Measurements from ENCODE around the gene PDCD2L. TPM values are rescaled to one million over a fixed set of nuclear protein-coding genes. Genes with fewer than 3 reads are reported as not detected.

PDCD2L gene
- total RNA-seq, 6 experiments from 2014 or later = 8.8 to 13.3 (median 12.0) TPM

DNA sequence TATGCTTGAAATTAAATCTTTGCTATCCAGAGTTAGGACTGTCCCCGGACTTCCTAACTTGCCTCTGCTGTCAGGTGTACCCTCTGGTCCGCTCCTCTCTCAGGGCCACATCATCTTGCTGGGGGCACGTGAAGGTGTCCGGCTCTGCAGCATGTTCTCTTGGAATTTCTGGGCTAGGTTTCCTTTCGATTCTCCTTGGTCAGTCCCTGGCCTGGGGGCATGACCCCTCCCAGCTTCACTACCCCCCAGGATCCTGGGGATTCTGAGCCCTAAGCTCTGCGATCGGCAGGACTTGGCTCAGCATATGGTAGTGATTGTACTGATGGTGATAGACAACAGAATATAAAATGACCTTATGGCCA lies 44.3 kb upstream of the PDCD2L start:
- peak overlapping the region; percentile 89; the same call in 1 of the 2 replicates for H3K27ac Mint-ChIP-seq
- peaks cover 26% of the 10 kb centered on the region for H3K4me1 Mint-ChIP-seq (ENCODE audit: low read depth)
- no peaks in the 10 kb centered on the region for H3K9me3 Mint-ChIP-seq
- H3K4me3 Mint-ChIP-seq = peak overlapping the region; percentile 83
- DNase-seq = no peak
- H3K36me3 Mint-ChIP-seq (ENCODE audit: low read depth) = no peaks in the 10 kb centered on the region
- H3K27me3 Mint-ChIP-seq (ENCODE audit: insufficient read depth) = no peaks in the 10 kb centered on the region; the same call in 1 of the 2 replicates
- TF ChIP-seq, protein P1, sequence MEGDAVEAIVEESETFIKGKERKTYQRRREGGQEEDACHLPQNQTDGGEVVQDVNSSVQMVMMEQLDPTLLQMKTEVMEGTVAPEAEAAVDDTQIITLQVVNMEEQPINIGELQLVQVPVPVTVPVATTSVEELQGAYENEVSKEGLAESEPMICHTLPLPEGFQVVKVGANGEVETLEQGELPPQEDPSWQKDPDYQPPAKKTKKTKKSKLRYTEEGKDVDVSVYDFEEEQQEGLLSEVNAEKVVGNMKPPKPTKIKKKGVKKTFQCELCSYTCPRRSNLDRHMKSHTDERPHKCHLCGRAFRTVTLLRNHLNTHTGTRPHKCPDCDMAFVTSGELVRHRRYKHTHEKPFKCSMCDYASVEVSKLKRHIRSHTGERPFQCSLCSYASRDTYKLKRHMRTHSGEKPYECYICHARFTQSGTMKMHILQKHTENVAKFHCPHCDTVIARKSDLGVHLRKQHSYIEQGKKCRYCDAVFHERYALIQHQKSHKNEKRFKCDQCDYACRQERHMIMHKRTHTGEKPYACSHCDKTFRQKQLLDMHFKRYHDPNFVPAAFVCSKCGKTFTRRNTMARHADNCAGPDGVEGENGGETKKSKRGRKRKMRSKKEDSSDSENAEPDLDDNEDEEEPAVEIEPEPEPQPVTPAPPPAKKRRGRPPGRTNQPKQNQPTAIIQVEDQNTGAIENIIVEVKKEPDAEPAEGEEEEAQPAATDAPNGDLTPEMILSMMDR (IDR thresholded peaks at IDR 0.05) = no peak

DNA sequence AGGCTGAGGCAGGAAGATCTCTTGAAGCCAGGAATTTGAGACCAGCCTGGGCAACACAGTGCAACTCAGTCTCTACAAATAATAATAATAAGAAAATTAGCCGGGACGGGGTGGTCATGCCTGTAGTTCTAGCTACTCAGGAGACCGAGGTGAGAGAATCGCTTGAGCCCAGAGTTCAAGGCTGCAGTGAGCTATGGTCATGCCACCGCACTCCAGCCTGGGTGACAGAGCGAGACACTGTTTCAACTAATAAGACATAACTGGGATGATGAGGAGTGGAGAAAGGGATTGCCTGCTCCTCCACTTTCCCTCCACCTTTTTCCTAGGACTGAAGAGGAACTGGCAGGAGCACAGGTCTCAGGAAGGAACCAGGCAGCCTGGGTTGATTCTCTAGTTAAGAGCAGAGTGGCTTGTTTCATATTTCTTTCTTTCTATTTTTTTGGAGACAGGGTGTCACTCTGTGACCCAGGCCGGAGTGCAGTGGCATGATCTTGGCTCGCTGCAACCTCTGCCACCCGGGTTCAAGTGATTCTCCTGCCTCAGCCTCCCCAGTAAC lies 43.8 kb upstream of the PDCD2L start:
- H3K4me3 Mint-ChIP-seq = no peak overlapping the region
- peaks cover under 1% of the 10 kb centered on the region; the same call in 1 of the 2 replicates for H3K27me3 Mint-ChIP-seq (ENCODE audit: insufficient read depth)
- no peak for DNase-seq
- TF ChIP-seq, protein P1 (IDR thresholded peaks at IDR 0.05) = no peak
- H3K36me3 Mint-ChIP-seq (ENCODE audit: low read depth) = 0 out of 2 replicates have a peak, but pooled peaks cover under 1% of the 10 kb centered on the region
- H3K4me1 Mint-ChIP-seq (ENCODE audit: low read depth) = peaks cover 27% of the 10 kb centered on the region
- no peaks in the 10 kb centered on the region for H3K9me3 Mint-ChIP-seq
- no peak overlapping the region for H3K27ac Mint-ChIP-seq

DNA sequence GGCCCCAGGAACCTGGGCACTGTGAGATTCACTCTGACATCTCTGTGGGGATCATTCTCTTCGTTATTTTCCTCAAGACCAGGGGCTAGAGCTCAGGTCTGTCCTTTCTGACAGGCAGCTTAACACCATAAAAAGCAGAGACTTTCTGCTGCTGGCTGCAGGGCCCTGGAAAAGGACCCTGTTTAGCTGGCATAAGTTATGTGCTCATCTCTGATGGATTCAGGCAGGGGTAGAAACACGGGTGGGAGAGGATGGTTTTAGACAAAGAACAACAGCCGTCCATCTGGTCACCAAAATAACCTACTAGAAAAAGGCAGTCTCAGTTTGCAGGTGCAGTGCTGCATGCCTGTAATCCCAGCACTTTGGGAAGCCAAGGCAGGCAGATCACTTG lies 41.5 kb upstream of the PDCD2L start:
- Mint-ChIP-seq H3K36me3 (ENCODE audit: low read depth) (peaks cover 15% of the 10 kb centered on the region), H3K4me3 (no peak overlapping the region), H3K4me1 (ENCODE audit: low read depth) (peaks cover 48% of the 10 kb centered on the region), H3K27ac (no peak overlapping the region), H3K27me3 (ENCODE audit: insufficient read depth) (peaks cover 1% of the 10 kb centered on the region; the same call in 1 of the 2 replicates), H3K9me3 (no peaks in the 10 kb centered on the region)
- DNase-seq = no peak
- TF ChIP-seq, protein P1 (IDR thresholded peaks at IDR 0.05) = no peak

DNA sequence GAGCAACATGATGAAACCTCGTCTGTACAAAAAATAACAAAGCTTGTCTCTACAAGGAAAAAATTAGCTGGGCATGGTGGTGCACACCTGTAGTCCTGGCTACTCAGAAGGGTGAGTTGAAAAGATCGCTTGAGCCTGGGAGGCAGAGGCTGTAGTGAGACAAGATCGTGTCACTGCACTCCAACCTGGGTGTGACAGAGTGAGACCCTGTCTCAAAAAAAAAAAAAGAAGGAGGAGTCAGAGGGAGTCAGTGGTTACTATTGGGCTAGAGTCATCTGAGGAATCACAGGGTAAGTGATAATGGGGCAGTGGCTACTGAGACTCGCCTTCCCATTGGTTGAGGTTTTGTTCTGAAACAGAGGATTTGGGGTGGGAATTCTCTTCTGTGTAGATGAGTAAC lies 41.1 kb upstream of the PDCD2L start:
- Mint-ChIP-seq H3K36me3 (ENCODE audit: low read depth) (peaks cover 17% of the 10 kb centered on the region), H3K27ac (no peak overlapping the region), H3K27me3 (ENCODE audit: insufficient read depth) (peaks cover 1% of the 10 kb centered on the region; the same call in 1 of the 2 replicates), H3K9me3 (no peaks in the 10 kb centered on the region), H3K4me3 (no peak overlapping the region), H3K4me1 (ENCODE audit: low read depth) (peaks cover 48% of the 10 kb centered on the region)
- TF ChIP-seq, protein P1 (IDR thresholded peaks at IDR 0.05) = no peak
- no peak for DNase-seq

DNA sequence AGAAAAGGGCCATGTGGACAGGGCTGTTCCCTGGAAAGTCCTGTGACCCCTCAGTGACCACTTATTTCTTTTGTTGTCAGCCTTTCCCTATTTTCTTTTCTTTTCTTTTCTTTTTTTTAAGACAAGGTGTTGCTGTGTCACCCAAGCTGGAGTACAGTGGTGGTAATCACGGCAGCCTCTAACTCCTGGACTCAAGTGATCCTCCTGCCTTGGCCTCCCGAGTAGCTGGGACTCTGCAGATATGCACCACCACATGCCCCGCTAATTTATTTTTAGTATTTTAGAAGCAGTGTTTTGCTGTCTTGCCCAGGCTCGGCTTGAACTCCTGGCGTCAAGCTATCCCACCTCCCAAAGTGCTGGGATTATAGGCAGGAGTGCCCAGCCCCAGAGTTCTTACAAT lies 40.3 kb upstream of the PDCD2L start:
- DNase-seq = no peak
- peaks cover 40% of the 10 kb centered on the region for H3K4me1 Mint-ChIP-seq (ENCODE audit: low read depth)
- H3K36me3 Mint-ChIP-seq (ENCODE audit: low read depth) = peaks cover 20% of the 10 kb centered on the region
- no peak overlapping the region for H3K27ac Mint-ChIP-seq
- H3K27me3 Mint-ChIP-seq (ENCODE audit: insufficient read depth) = peaks cover 1% of the 10 kb centered on the region; the same call in 1 of the 2 replicates
- no peak overlapping the region for H3K4me3 Mint-ChIP-seq
- TF ChIP-seq, protein P1 (IDR thresholded peaks at IDR 0.05) = no peak
- no peaks in the 10 kb centered on the region for H3K9me3 Mint-ChIP-seq
